K562 (cell line): ENCODE results near the gene RNLS. TPM values are rescaled to one million over a fixed set of nuclear protein-coding genes. Genes with fewer than 3 reads are reported as not detected.

Source experiments
- ATAC-seq: fragments of 200-7000 bp; cut with Tn5 transposase; 3 replicates; pipeline ENCODE4 v1.9.1; 2020; ENCODE audit warnings: moderate library complexity
- BruUV-seq: library from RNA; stranded (reverse); fragments of 400-500 nt; replicated peaks from 2 replicates; lab custom pipeline; 2021; lab: Mats Ljungman, UMichigan
- CTCF ChIA-PET: fragments of 300-600 bp; formaldehyde crosslinking; extraction: SDS; loops from one replicate; lab custom pipeline; 2021; ENCODE audit warnings: low intra/inter-chr PET ratio; lab: Yijun Ruan, JAX
- POLR2A ChIA-PET: fragments of 300-600, 350-650 bp; sonication (Branson Sonifier 250); formaldehyde crosslinking; extraction: SDS; loops from one replicate; lab custom pipeline; 2021; ENCODE audit warnings: antibody characterized with exemption, inconsistent platforms; lab: Yijun Ruan, JAX
- DNase-seq, 4 experiments: peaks; one replicate each; pipeline versions ENCODE4 v3.0.0 to v3.0.0-alpha.2; 2011 to 2018; ENCODE audit warnings: low spot score in 3 of 4, mixed read lengths in 3 of 4; ENCODE audit errors: extremely low read depth in 1 of 4
- FAIRE-seq: peaks from 2 replicates; lab custom pipeline; 2011; peaks lifted over from hg19 to GRCh38; lab: Jason Lieb, UNC
- H2AFZ ChIP-seq: 2 replicates; pipeline ENCODE4 v1.6.0; 2011; ENCODE audit warnings: low read depth, low read length, control low read depth, inconsistent platforms
- H3K27ac ChIP-seq: fragments of 200-600 bp; 3 replicates; pipeline ENCODE4 v1.8.0; 2011; ENCODE audit warnings: low read depth, mild to moderate bottlenecking, control low read depth, inconsistent platforms, low read length, moderate library complexity, mixed read lengths; ENCODE audit errors: extremely low read depth
- H3K27me3 ChIP-seq, 2 experiments: fragments of 300-600 bp in 1 of 2; 2 replicates in 1 of 2; 3 replicates in 1 of 2; pipeline versions ENCODE4 v1.6.0 to v1.8.0; 2011; ENCODE audit warnings: inconsistent platforms in 2 of 2, low read length in 2 of 2, mild to moderate bottlenecking in 1 of 2, mixed read lengths in 1 of 2, moderate library complexity in 1 of 2; ENCODE audit not compliant: control insufficient read depth in 2 of 2, insufficient read depth in 2 of 2
- H3K36me3 ChIP-seq: fragments of 300-600 bp; 3 replicates; pipeline ENCODE4 v1.8.0; 2011; ENCODE audit warnings: mild to moderate bottlenecking, low read length, inconsistent platforms; ENCODE audit not compliant: control insufficient read depth, insufficient read depth
- H3K4me1 ChIP-seq, 2 experiments: fragments of 200-600 bp in 1 of 2; replicated peaks in 1 of 2; 2 replicates in 1 of 2; 3 replicates in 1 of 2; pipeline versions ENCODE4 v1.5.1 to v1.8.0; 2011; ENCODE audit warnings: inconsistent platforms in 2 of 2, low read length in 2 of 2, mild to moderate bottlenecking in 1 of 2, mixed read lengths in 1 of 2, moderate library complexity in 1 of 2; ENCODE audit not compliant: control insufficient read depth in 2 of 2, insufficient read depth in 2 of 2
- H3K4me2 ChIP-seq: 2 replicates; pipeline ENCODE4 v1.6.1; 2011; ENCODE audit warnings: low read length, control low read depth, inconsistent platforms, mixed read lengths; ENCODE audit not compliant: insufficient read depth
- H3K4me3 ChIP-seq: fragments of 200-600 bp; sonication (generic), shearing (Covaris generic); 2 replicates; pipeline ENCODE4 v1.5.1; 2016; ENCODE audit warnings: control low read depth, inconsistent platforms
- H3K79me2 ChIP-seq: fragments of 200-600 bp; 3 replicates; pipeline ENCODE4 v1.8.0; 2011; ENCODE audit warnings: low read length, inconsistent platforms; ENCODE audit not compliant: control insufficient read depth, insufficient read depth
- H3K9ac ChIP-seq, 2 experiments: 2 replicates each; pipeline versions ENCODE4 v1.6.0 to v1.6.1; 2011; ENCODE audit warnings: low read depth in 2 of 2, low read length in 2 of 2, control low read depth in 1 of 2, inconsistent platforms in 1 of 2, mild to moderate bottlenecking in 1 of 2, mixed read lengths in 1 of 2; ENCODE audit not compliant: insufficient read depth in 1 of 2
- H3K9me1 ChIP-seq: one replicate; pipeline ENCODE4 v1.6.0; 2011; ENCODE audit warnings: inconsistent platforms, mild to moderate bottlenecking, low read length, moderate library complexity; ENCODE audit not compliant: control insufficient read depth, insufficient read depth
- H3K9me3 ChIP-seq: replicated peaks from 2 replicates; pipeline ENCODE4 v1.5.1; 2011; ENCODE audit warnings: low read depth, low read length, inconsistent platforms; ENCODE audit not compliant: control insufficient read depth, insufficient read depth
- H4K20me1 ChIP-seq: replicated peaks from 2 replicates; pipeline ENCODE4 v1.6.1; 2011; ENCODE audit warnings: low read length, inconsistent platforms, mixed read lengths; ENCODE audit not compliant: control insufficient read depth, insufficient read depth
- BRD9 ChIP-seq: fragments of 450-650 bp; IDR thresholded peaks from 2 replicates; pipeline ENCODE4 v1.6.1; 2018; ENCODE audit warnings: low read depth; ENCODE audit not compliant: partially characterized antibody
- CCAR2 ChIP-seq: fragments of 200-400 bp; formaldehyde crosslinking; IDR thresholded peaks from 2 replicates; pipeline ENCODE4 v1.6.1; 2017; ENCODE audit warnings: mild to moderate bottlenecking, low read depth, low read length
- CCNT2 ChIP-seq: IDR thresholded peaks from 2 replicates; pipeline ENCODE4 v1.6.1; 2011; ENCODE audit warnings: borderline replicate concordance, low read depth, mild to moderate bottlenecking, moderate library complexity, mixed read lengths, low read length; ENCODE audit not compliant: insufficient read length; ENCODE audit errors: extremely low read depth
- CHD7 ChIP-seq: fragments of 200-600 bp; sonication (generic); IDR thresholded peaks from one replicate; pipeline ENCODE4 v1.6.1; 2012; ENCODE audit warnings: mild to moderate bottlenecking, low read depth, low read length, inconsistent platforms
- ESRRB ChIP-seq: fragments of 250-450 bp; sonication (Bioruptor Pico); IDR thresholded peaks from 2 replicates; pipeline ENCODE4 v1.5.0; 2020; ENCODE audit warnings: mild to moderate bottlenecking, moderate library complexity, borderline replicate concordance
- NCOA2 ChIP-seq, 2 experiments: fragments of 450-650 bp; IDR thresholded peaks; 2 replicates each; pipeline ENCODE4 v1.6.1; 2018; ENCODE audit warnings: mild to moderate bottlenecking in 2 of 2, moderate library complexity in 1 of 2; ENCODE audit not compliant: partially characterized antibody in 2 of 2
- TEAD1 ChIP-seq, 2 experiments: fragments of 450-650 bp in 1 of 2; sonication (generic) in 1 of 2; formaldehyde crosslinking; IDR thresholded peaks; 2 replicates each; pipeline versions ENCODE4 v1.4.0 to v1.8.0; 2020 to 2022; ENCODE audit warnings: mild to moderate bottlenecking in 2 of 2, missing genetic modification reagents in 1 of 2
- ZNF655 ChIP-seq: fragments of 250-450 bp; sonication (Bioruptor Pico); IDR thresholded peaks from 2 replicates; pipeline ENCODE4 v1.5.0; 2021
- WGBS: fragments of 100-300 bp; shearing (Covaris generic); methylation state at CpG from one replicate; pipeline ENCODE4 v1.1.6; 2016; ENCODE audit warnings: low coverage, mixed read lengths; ENCODE audit not compliant: insufficient coverage; ENCODE audit errors: missing lambda C conversion rate; 5-methylcytosine and 5-hydroxymethylcytosine counted together
- in situ Hi-C: fragments of 300-500 bp; cut with MboI; formaldehyde crosslinking; loops from 4 replicates; pipeline ENCODE4 v1.15.0; 2018; ENCODE audit warnings: inconsistent platforms, mixed read lengths
- intact Hi-C: fragments of 100-400 bp; cut with micrococcal nuclease; formaldehyde crosslinking; loops from 2 replicates; pipeline ENCODE4 v1.14.2; 2022
- polyA plus RNA-seq, 8 experiments: library from polyadenylated mRNA; depleted of rRNA in 4 of 8; stranded (reverse) in 5 of 8; unstranded in 3 of 8; fragments of >200 nt; fragmentation: Nextera tagmentation in 2 of 8; fragmentation: Illumina TruSeq in 1 of 8; extraction: Ambion mirVana in 2 of 8; extraction: Trizol in 1 of 8; gene quantifications; 2 replicates each; pipeline versions ENCODE4 v1.2.1 to v1.2.3, GENCODE V29; 2011 to 2014; ENCODE audit warnings: inconsistent platforms in 1 of 8, missing spikeins in 1 of 8
- total RNA-seq, 7 experiments: library from RNA; depleted of rRNA in 6 of 7; stranded (reverse); fragments of >200 nt in 6 of 7; fragmentation: Illumina TruSeq in 2 of 7; extraction: Trizol in 2 of 7; gene quantifications; 2 replicates each; pipeline versions ENCODE4 v1.2.1 to v1.2.3, GENCODE V29; 2011 to 2021; ENCODE audit warnings: low replicate concordance in 1 of 7

The RNLS gene
- total and polyA plus RNA-seq, 9 of the 15 experiments (the other 6 are each of a cell fraction or from before 2014, with no cell fraction given) = 0.14 to 0.72 (median 0.41) TPM; not detected in 3

DNA sequence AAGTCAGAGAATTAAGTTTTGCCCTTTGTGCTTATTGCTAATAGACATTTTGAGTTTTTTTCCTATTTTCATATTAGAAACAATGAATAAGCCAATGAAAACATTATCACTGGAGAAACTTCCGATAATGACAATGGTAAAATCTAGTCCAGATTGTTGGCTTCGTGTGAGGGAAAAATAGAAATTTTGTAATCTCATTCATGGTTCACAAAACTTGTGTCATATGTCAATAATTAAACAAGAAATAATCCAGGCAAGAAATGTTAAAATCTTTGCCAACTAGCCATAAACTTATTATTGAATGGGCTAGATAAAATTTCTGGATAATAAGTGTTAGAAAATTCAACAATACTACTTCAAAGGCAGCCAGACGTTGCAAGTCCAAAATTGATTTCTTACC is 36.6 kb downstream of the RNLS start (continued):
- TF ChIP-seq CCNT2 (no peak), ESRRB (no peak), NCOA2 (IDR thresholded peaks at IDR 0.05; ENCODE audit: partially characterized antibody in 2 of 2) (no peak)

- ChIA-PET POLR2A (no interaction called here), CTCF (no interaction called here)
- Histone ChIP-seq H3K79me2 (no peaks in the 10 kb centered on the region), H3K4me1 (no peaks in the 10 kb centered on the region), H2AFZ (no peak overlapping the region), H3K9me1 (no peaks in the 10 kb centered on the region), H3K27ac (no peak overlapping the region), H3K4me3 (no peak overlapping the region), H3K9ac (no peak overlapping the region), H3K4me2 (no peak overlapping the region), H4K20me1 (no peaks in the 10 kb centered on the region), H3K9me3 (no peaks in the 10 kb centered on the region), H3K36me3 (no peaks in the 10 kb centered on the region), H3K27me3 (no peaks in the 10 kb centered on the region)
- WGBS = 0% methylated on average over 4 of the region's 4 CpGs
- intact Hi-C loops (no loop called here), in situ Hi-C loops (no loop called here)
- BruUV-seq = no TSS peak
- DNase-seq = no peak
- no peak for ATAC-seq
- no peak for FAIRE-seq
- no peak for TF ChIP-seq ZNF655 (CRISPR knock-in tag)
- no peak for TF ChIP-seq ESRRB
- TF ChIP-seq BRD9 = no peak
- no peak for TF ChIP-seq TEAD1 (CRISPR knock-in tag; IDR thresholded peaks at IDR 0.05)
- TF ChIP-seq CHD7 = no peak
- no peak for TF ChIP-seq CCAR2
These were observed 37.8 kb downstream of the RNLS start for GRCh38 chr10:88545359-88545758.
